Spinal cord (tissue), 10 donors: ENCODE results near the gene OGFOD2. TPM values are rescaled to one million over a fixed set of nuclear protein-coding genes. Genes with fewer than 3 reads are reported as not detected.

ENCODE experiments used
- DNase-seq, 6 donors: peaks; one replicate each; pipeline versions ENCODE4 v3.0.0 to v3.0.0-alpha.2; 2013 to 2015; ENCODE audit warnings: low spot score in 6 of 6, low read depth in 4 of 6
- H3K27ac ChIP-seq: one replicate; pipeline ENCODE4 v1.5.1; 2013; ENCODE audit warnings: low read depth, low read length, control low read depth
- H3K27me3 ChIP-seq: one replicate; pipeline ENCODE4 v1.6.1; 2013; ENCODE audit warnings: low read length; ENCODE audit not compliant: control insufficient read depth, insufficient read depth
- H3K36me3 ChIP-seq: one replicate; pipeline ENCODE4 v1.6.1; 2013; ENCODE audit warnings: low read length; ENCODE audit not compliant: control insufficient read depth, insufficient read depth
- H3K4me1 ChIP-seq: one replicate; pipeline ENCODE4 v1.6.1; 2013; ENCODE audit warnings: low read length; ENCODE audit not compliant: control insufficient read depth, insufficient read depth
- H3K4me3 ChIP-seq: one replicate; pipeline ENCODE4 v1.5.1; 2013; ENCODE audit warnings: low read depth, low read length, control low read depth
- H3K9me3 ChIP-seq: one replicate; pipeline ENCODE4 v1.6.1; 2013; ENCODE audit warnings: low read length; ENCODE audit not compliant: control insufficient read depth, insufficient read depth
- WGBS: methylation state at CpG from one replicate; pipeline ENCODE4 v1.1.5; 2013; ENCODE audit warnings: missing lambda C conversion rate; ENCODE audit not compliant: insufficient coverage; 5-methylcytosine and 5-hydroxymethylcytosine counted together
- polyA plus RNA-seq, 2 donors: library from polyadenylated mRNA; unstranded; fragments of 120-200 nt; gene quantifications; one replicate each; pipeline ENCODE4 v1.2.1, GENCODE V29; 2013; ENCODE audit not compliant: insufficient read length in 2 of 2
- total RNA-seq, 2 donors: library from RNA; depleted of rRNA in 1 of 2; stranded (reverse); fragments of 120-200 nt in 1 of 2; fragments of >200 nt in 1 of 2; gene quantifications; one replicate each; pipeline versions ENCODE4 v1.2.3 to v1.2.4, GENCODE V29; 2013 to 2014
- donor health status: healthy.

Gene OGFOD2
- total and polyA plus RNA-seq, 4 donors: 6.5 to 19.1 (median 10.5) TPM

DNA sequence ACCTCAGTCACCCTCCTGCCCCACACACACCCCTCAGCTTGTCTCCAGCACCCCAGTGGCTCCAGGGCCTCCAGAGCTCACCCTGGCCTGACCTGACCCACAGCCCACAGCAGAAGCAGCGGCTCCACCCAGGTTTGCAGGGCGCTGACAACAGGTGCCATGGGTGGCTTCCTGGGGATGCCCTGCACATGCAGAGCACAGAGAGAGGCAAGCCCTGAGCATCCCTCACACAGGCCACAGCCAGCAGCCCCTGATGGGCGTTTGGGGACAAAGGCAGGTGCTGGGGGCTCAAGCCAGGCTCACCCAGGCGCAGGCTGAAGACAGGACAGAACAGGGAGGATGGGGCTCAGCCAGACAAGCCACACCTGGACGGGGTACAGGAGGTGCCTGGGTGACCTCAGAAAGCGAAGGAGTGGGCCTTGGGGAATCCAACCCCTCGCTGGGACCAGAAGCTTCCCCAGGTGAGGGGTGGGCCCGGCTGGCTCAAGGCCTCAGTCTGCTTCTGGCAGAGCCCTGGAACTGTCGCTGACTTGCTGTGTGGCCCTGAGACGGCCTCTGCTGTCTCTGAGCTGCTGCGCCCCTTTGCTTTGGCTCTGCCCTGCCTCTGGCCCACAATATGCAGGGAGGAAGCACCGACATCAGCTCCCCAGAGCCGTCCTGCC is 16.0 kb downstream of the OGFOD2 start:
- Histone ChIP-seq H3K4me1 (no peaks in the 10 kb centered on the region), H3K27ac (no peak overlapping the region), H3K9me3 (no peaks in the 10 kb centered on the region), H3K4me3 (no peak overlapping the region), H3K36me3 (peaks cover 87% of the 10 kb centered on the region), H3K27me3 (no peaks in the 10 kb centered on the region)
- DNase-seq: no peak
- WGBS: 93% methylated on average over 13 of the region's 13 CpGs

DNA sequence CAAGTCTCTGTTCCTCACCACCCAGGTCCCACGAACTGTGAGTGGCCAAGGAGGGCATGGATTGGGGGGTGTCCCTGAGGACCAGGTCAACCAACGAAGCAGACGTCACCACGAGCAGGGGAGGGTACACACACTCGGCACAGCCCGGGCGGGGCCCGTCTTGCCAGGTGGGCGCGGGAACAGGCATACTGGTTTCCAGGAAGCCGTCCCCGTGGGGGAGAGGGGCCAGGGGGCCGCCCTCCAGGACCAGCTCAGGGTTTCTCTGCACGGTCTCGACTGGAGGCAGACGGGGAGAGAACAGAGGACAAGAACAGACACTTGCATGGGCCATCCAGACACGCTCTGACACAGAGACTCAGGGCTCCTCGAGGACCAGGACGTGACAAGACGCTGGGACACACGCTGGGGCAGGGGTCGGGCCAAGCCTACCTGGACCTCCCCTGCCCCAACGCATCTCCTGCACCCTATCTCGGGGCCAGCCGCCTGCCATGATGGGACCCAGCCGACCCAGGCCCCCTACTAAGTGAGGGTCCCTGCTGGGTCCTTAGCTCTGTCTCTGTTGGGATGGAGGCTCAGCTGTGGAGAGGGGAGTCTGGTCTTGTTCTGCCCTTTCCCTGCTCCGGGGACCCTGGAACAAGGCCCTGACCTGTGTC is 16.7 kb downstream of the OGFOD2 start:
- Histone ChIP-seq H3K27ac (no peak overlapping the region), H3K4me3 (no peak overlapping the region), H3K9me3 (no peaks in the 10 kb centered on the region), H3K4me1 (no peaks in the 10 kb centered on the region), H3K36me3 (peaks cover 87% of the 10 kb centered on the region), H3K27me3 (no peaks in the 10 kb centered on the region)
- DNase-seq: no peak
- 80% methylated on average over 26 of the region's 27 CpGs for WGBS

DNA sequence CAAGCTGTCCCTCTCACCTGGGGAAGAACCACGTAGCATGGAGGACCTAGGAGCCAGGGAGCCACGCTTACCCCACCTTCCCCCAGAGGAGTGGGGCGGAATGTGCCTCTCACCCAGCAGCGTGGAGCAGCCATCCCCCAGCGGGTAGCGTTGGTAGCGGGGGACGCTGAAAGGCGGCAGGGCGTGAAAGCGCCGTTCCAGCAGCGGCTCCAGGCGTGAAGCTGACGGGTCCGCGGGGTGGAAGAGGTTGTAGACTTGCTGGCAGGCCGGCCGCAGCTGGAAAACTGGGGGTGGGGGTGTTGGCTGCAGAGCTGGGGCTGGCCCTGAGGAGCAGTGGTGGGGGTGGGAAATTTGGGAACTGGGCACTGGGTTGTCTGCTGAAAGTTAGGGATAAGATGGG is 17.3 kb downstream of the OGFOD2 start:
- Histone ChIP-seq H3K4me3 (no peak overlapping the region), H3K4me1 (no peaks in the 10 kb centered on the region), H3K27ac (no peak overlapping the region), H3K36me3 (peaks cover 87% of the 10 kb centered on the region), H3K27me3 (no peaks in the 10 kb centered on the region), H3K9me3 (no peaks in the 10 kb centered on the region)
- 45% methylated on average over 18 of the region's 19 CpGs for whole genome bisulfite sequencing
- DNase-seq: no peak

DNA sequence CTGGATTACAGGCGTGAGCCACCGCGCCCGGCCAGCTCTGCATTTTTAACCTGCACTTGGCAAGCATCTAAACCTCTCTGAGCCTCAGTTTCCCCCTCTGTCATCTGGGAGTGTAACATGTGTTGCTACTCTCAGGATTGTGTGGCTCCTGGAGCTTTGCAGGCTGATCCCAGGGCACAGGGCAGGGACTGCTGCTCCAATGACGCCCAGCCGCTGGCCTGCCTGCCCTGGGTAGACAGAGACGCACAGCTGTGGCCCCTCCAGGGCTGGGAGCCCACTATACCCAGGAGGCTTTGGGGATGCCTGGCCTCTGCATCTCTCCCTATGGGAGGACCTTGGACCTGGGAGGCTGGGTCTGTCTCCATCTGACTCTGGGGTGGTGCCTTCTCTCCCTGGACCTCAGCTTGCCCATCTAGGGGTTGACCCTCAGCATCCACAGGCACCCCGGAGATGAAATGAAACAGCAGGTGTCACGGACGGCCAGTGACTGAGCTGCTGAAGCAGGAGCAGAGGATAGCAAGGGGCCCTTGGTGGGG is 19.2 kb downstream of the OGFOD2 start:
- Histone ChIP-seq H3K36me3 (peaks cover 87% of the 10 kb centered on the region), H3K27ac (no peak overlapping the region), H3K4me1 (peaks cover under 1% of the 10 kb centered on the region), H3K4me3 (no peak overlapping the region), H3K27me3 (no peaks in the 10 kb centered on the region), H3K9me3 (no peaks in the 10 kb centered on the region)
- DNase-seq: no peak
- WGBS: 98% methylated on average over 7 of the region's 10 CpGs

DNA sequence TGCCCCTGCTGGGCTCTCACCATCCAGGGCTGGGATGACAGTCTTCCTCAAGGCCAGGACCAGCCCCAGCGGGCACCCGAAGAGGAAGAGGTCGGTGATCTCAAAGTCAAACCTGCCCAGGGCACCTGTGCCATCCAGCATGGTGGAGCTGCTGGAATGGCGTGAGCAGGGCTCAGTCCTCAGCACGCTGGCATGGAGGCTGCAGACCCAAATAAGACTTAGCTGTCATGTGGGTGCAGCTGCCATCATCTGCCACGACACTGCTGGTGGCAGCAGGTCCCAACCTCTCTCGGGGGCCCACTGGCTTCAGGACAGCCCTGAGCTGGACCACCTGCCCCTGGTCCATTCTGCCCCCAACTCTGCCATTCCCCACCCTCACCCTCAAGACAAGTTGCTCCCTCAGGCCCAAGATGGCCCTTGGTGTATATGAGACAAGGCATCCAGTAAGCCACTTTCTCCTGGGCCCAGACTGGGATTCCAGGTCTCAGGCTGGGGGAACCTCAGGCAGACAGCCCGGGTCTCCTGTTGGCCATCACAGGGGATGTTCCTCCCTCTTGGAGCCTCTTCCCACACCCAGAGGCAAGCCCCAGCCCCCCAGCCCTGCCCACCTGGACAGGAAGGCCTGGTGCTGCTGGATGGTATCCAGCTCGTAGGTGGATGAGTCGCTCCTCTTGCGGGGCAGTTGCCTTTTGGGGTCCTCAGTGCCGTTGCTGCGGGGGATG is 19.9 kb downstream of the OGFOD2 start:
- Histone ChIP-seq H3K36me3 (peaks cover 87% of the 10 kb centered on the region), H3K27me3 (no peaks in the 10 kb centered on the region), H3K4me1 (peaks cover 5% of the 10 kb centered on the region), H3K27ac (no peak overlapping the region), H3K9me3 (no peaks in the 10 kb centered on the region), H3K4me3 (no peak overlapping the region)
- WGBS: 92% methylated on average over 13 of the region's 13 CpGs
- no peak for DNase-seq

DNA sequence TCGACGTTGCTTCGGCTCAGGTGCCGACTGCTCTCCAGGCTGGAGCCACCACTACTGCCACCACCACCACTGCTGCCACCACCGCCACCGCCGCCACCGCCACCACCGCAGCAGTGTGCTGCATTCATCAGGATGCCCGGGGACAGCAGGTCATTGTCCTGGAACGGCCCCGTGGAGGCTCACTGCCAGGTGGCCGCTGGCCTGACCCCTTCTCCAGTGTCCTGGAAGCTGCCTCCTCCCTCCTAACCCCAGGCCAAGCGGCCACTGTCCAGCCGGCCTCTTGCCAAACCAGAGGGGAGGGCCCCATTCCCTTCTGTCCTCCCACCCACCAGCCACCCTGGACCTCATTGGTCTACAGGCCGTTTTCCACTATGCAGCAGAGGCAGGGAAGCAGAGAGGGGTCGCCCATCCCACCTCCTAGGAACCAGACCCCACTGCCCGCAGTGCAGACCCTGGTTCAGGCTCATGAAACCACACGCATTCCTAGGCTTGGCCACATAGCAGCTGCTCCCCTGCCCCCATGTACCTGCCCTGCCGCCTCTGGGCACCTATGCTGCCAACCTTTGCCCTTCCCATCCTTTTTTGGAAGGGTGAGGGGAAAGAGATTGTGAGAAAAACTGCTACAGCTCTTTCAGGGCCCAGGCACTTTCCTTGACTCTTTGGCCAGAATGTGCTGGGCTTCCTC is 20.6 kb downstream of the OGFOD2 start:
- DNase-seq: no peak
- Histone ChIP-seq H3K27ac (no peak overlapping the region), H3K36me3 (peaks cover 87% of the 10 kb centered on the region), H3K4me1 (peaks cover 5% of the 10 kb centered on the region), H3K4me3 (no peak overlapping the region), H3K27me3 (no peaks in the 10 kb centered on the region), H3K9me3 (no peaks in the 10 kb centered on the region)
- WGBS: 80% methylated on average over 18 of the region's 20 CpGs

DNA sequence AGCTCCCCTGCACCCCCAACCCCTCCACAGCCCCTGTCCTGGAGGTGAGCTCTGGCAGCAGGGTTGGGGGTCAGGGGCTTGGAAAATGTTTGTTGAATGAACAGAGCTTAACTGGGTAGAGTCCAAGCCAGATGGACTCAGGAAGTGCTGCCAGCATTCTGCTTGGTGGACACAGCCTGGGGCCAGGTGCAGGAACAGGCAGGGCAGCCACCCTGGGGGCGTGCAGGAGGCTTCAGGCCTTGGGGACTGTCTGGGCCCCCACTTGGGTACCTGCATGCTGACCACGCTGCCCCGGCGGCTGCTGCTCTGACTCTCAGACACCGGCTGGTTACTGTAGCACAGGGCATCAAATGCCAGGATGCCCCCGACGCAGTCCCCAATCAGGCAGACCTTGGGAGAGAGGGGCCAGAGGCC is 21.2 kb downstream of the OGFOD2 start:
- Histone ChIP-seq H3K9me3 (no peaks in the 10 kb centered on the region), H3K4me3 (no peak overlapping the region), H3K27ac (no peak overlapping the region), H3K27me3 (no peaks in the 10 kb centered on the region), H3K36me3 (peaks cover 87% of the 10 kb centered on the region), H3K4me1 (peaks cover 5% of the 10 kb centered on the region)
- WGBS: 97% methylated on average over 7 of the region's 7 CpGs
- no peak for DNase-seq

DNA sequence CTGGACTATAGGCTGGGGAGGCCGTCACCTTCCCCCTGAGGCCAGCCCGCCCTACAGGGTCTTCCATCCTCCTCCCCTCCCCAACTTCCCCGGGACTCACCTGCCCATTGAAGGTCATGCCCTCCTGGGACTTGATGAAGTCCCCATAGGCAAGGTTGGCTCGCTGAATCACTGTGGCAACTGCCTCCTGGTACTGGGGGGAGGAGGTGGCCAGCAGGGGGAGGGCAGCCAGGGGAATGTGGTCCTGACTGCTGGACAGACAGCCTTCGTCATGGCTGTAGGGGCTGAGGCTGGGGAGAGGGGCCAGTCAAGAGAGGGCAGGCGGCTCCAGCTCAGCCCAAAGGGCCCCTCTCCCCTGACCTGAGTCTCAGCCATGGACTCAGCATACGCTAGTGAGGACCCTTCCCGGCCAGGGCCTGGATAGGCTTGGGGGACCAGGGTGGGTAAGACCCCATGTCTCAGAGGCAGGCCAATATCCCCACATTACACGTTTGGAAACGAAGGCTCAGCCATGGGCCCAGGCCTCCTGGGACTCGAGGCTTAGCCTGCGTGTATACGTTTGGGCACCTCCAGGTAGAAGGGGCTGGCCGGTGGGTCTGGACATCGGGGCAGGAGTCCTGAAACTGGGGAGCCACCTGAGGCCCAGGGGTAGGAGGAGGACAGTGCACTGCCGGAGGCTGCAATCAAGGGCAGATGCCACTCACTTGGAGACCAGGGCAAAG is 21.7 kb downstream of the OGFOD2 start:
- H3K4me3 ChIP-seq: no peak overlapping the region
- H3K27me3 ChIP-seq: no peaks in the 10 kb centered on the region
- H3K9me3 ChIP-seq: no peaks in the 10 kb centered on the region
- peaks cover 82% of the 10 kb centered on the region for H3K36me3 ChIP-seq
- WGBS: 92% methylated on average over 13 of the region's 16 CpGs
- no peak for DNase-seq
- no peak overlapping the region for H3K27ac ChIP-seq
- peaks cover 5% of the 10 kb centered on the region for H3K4me1 ChIP-seq
